ENCODE results near the gene DNMT3L.
"Not testable (repeated sequence)": the region's sequence is repeated elsewhere in the genome, so short reads cannot be mapped to it uniquely, and the experiment has no call there.

Gene DNMT3L

GRCh38 chr21:44275041-44275440 is 13.3 kb upstream of the DNMT3L start:
- no peak for DNase-seq

DNA sequence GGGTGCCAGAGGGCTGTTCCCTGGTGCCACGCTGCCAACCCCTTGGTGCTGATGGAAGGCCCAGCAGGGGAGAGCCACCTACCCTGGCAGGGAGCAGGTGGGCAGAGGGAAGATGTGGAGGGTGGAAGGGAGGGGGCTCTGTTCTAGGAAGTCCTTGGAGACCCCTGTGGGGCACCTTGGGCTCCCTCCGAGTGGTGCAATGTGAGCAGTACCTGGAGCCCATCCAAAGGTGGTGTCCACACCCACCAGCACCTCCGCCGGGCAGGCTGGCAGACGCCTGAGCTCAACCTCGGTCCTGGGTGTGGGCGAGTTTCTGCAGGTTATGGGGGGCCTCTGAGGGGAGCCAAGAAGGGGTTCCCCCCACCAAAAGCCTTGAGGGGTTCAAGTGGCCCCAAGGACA is 11.3 kb upstream of the DNMT3L start:
- no peak for DNase-seq

GRCh38 chr21:44272284-44272858 is 10.7 kb upstream of the DNMT3L start:
- DNase-seq: no peak

- DNase-seq: no peak
These were observed 10.0 kb upstream of the DNMT3L start for GRCh38 chr21:44271558-44272283.

- DNase-seq: no peak
These were observed 7.4 kb upstream of the DNMT3L start for GRCh38 chr21:44269090-44269489.

GRCh38 chr21:44267655-44268142 is 6.0 kb upstream of the DNMT3L start:
- no peak for DNase-seq

DNA sequence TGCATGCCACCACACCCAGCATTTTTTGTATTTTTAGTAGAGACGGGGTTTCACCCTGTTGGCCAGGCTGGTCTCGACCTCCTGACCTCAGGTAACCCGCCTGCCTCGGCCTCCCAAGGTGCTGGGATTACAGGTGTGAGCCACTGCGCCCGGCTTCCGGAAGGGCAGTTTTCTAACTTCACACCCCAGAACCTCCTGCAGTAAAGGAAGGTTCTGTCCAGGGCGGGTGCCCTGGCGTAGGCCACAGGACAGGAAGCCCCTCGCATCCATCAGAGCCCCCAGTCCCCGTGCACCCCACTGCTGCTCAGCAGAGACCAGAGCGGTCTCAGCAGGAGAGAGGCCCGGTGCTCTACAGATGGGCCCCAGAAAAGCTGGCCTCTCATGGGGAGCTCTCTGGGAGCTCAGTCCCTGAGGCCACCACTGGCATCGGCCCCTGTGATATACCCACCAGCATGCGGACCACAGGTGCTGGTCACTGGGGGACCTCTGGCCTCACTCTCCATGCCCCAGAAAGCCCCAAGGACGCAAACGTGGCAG is 4.1 kb upstream of the DNMT3L start:
- no peak for DNase-seq

DNA sequence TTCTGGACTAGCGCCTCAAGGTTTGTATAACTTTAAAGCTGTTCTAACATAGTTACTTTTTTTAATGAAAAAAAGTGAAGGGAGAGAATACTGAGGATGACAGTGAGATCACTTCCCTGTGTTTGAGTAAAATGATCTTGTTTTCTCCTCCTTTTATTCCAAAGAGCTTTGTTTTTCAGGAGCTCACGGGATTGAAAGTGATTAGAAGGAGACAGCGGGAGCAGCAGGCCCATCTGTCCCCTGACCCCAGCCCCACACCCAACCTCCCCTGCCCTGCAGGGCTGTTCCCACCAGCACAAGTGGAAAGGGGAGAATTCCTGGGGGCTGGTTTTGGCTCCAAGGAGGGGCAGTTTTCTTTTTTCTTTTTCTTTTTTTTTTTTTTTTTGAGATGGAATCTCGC is 2.1 kb upstream of the DNMT3L start:
- DNase-seq: no peak

GRCh38 chr21:44263221-44263760 is 1.6 kb upstream of the DNMT3L start:
- DNase-seq: peak; percentile 73

GRCh38 chr21:44262338-44263056 is 800 bp upstream of the DNMT3L start:
- no peak for DNase-seq

- no peak for DNase-seq
These were observed 686 bp downstream of the DNMT3L start for GRCh38 chr21:44260791-44261631.

DNA sequence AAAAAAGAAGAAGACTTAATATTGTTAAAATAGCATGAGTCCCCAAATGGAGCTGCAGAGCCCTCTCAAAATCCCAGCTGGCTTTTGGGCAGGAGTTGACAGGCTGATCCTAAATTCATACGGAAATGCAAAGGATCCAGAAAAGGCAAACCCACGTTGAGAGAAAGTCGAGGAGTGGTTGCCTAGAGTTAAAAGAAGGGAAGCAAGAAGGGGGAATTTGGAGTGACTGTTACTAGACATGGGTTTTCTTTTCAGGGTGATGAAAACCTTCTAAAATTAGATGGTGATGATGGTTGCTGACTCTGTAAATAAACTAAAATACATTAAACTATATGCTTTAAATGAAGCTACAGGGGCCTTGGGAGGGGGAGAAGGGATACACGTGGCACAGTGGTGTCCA is 1.6 kb downstream of the DNMT3L start:
- DNase-seq: no peak

DNA sequence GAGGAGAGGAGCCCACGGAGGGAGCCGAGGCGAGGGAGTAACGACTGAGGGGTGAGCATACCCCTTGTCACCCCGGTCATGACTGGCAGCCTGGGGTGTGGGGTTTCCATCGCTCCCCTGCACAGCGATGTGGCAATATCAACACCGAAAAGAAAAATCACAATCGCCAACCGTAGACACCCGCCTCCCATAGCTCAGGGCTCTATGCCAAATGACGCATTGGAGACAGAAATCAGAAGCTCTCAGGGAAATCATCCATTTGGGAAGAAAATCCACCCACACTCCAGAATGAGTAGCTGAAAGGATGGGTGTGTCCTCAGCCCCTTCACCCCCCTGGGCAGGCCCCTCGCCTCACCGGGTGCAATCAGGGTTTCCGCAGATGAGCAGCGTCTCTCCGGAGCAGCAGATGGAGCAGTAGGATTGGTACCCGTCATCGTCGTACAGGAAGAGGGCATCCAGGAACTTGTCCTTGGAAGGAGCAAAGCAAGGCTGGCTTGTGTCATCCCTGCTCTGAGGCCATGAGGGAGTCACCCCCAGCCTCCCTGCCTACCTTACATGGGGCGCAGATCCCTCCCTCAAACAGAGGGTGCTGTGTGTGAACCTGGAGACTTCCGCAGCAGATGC is 2.5 kb downstream of the DNMT3L start:
- DNase-seq: no peak

DNA sequence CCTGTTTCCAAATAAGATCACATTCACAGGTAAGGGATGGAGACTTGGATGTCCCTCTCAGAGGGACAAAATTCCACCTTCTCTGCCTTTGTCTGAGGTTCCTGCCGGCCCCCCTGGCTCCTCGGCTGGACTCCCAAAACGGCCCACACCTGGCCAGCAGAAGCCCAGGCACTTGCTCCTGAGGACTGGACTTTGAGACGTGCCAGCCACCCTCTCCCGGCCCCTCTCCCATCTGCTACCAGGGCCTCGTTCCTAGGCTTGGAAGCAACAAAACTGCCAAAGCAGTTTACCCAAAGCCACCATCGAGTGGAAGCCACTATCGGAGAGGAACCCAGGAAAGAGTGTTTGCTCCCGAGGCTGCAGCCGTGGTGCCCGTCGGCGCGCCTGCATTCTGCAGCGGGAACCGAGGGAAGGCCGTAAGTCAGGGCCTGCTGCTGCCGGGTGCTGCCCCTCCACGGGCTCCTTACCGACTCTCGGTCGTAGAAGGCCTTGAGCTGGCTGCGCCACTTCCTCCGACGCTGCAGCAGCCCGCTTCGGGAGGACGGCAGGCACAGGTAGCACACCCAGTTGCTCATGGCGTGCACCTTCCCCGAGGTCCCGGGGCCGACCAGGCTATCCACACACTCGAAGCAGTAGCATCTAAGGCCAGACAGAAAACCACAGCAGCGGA is 3.5 kb downstream of the DNMT3L start:
- peak; percentile 40 for DNase-seq

DNA sequence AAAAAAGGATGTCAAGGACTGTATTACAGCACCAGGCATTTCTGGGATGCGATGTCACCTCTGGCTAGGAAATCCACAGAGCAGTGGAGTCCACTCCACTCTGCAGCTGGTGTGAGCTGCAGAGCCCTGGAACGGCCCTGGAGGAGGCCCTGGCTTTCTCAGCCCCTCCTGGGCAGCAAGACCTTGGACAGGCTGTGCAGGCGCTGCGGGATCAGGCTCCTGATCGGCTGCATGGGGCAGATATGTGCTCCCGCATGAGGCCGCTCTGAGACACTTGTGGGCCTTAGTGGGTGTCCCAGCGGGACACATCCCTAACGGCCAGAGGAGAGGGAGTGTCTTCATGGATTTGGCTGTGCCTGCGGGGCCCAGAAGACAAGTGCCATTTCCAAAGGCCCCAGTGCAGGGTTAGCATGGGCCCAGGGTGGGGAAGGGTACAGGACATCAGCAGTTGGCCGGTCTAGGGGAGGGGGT is 6.2 kb downstream of the DNMT3L start:
- peak; percentile 76 for DNase-seq

GRCh38 chr21:44253832-44254710 is 7.6 kb downstream of the DNMT3L start:
- DNase-seq: peak; percentile 53

DNA sequence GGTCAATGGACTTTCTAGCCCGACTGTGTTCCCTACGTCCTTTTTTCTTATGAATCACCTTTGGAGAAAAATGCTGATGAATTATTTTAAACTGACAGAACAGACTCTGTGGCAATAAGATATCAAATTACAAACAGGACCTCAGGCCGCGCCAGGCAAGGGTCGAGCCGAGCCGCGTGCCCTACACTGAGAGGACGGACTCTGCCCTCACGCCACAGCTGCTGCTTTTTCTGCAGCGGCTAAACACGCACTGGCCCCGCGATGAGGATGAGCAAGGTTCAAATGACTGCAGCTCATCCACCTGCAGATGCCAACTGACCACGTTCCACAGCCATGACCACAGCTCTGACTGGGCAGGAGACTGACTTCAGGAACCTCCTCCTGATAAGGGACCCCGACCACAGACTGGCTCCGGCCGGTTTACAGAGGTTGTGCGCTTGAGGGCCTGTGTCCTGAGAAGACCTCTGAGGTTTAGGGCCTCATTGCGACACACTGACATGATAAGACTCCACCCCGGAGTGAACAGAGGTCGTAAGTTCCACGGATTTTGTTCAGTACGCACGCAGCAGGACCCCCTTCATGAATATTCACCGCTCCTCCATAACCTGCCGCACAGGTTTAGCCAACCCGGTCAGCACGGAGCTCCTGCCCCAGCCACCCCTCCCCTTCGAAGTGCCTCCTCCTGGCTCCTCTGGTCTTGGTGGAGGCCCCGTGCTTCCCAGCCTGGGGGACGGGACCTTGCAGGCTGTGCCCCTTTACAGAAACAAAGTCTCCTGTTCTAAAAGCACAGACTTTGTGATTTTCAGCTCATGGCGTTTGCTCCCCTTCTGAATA is 12.3 kb downstream of the DNMT3L start:
- not testable (repeated sequence) for DNase-seq

DNA sequence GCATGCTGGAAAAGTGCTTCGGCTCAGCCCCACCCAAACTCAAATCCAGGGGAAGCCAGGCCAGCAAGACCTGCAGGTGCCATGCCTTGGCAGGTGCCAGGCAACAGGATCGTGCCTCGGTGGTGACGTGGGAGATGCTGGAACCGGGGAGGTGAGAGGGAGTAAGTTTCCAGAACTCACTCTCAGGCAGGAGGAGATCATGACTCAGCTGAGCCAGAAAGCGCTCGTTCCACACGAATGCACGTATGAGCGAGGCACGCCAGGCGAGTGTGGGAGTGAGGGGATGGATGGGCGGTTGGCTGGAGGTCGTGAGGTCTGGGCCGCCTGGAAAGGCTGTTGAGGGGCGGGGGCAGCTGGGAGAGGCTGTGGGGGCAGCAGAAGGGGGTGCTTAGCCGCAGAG is 13.8 kb downstream of the DNMT3L start:
- DNase-seq: not testable (repeated sequence)

- not testable (repeated sequence) for DNase-seq
These were observed 17.7 kb downstream of the DNMT3L start for GRCh38 chr21:44243980-44244379.

All from islet precursor cell (in vitro differentiated cells).